ENCODE data around the gene PCSK6.

The PCSK6 gene

GRCh38 chr15:101286471-101287114 lies 202.9 kb downstream of the PCSK6 start:
- TF ChIP-seq ZFP3 (CRISPR knock-in tag; IDR thresholded peaks at IDR 0.05) (no peak), CSDC2 (CRISPR knock-in tag; IDR thresholded peaks at IDR 0.05) (no peak), TCF4 (CRISPR knock-in tag; IDR thresholded peaks at IDR 0.05; ENCODE audit: borderline replicate concordance) (no peak), BACH2 (CRISPR knock-in tag; IDR thresholded peaks at IDR 0.05; ENCODE audit: borderline replicate concordance) (no peak), SNAI2 (CRISPR knock-in tag; IDR thresholded peaks at IDR 0.05) (no peak), TOX (CRISPR knock-in tag; IDR thresholded peaks at IDR 0.05; ENCODE audit: borderline replicate concordance) (no peak)
- no peak for ATAC-seq

- TF ChIP-seq CSDC2 (CRISPR knock-in tag; IDR thresholded peaks at IDR 0.05) (no peak), ARNTL (CRISPR knock-in tag; IDR thresholded peaks at IDR 0.05; ENCODE audit: borderline replicate concordance, low read depth) (no peak), ZNF70 (CRISPR knock-in tag; IDR thresholded peaks at IDR 0.05) (no peak), PPARA (CRISPR knock-in tag; IDR thresholded peaks at IDR 0.05; ENCODE audit: borderline replicate concordance) (no peak), OSR1 (CRISPR knock-in tag; IDR thresholded peaks at IDR 0.05) (no peak)
- ATAC-seq: no peak
Observed at GRCh38 chr15:101283931-101284330, 205.6 kb downstream of the PCSK6 start.

- TF ChIP-seq TCF4 (CRISPR knock-in tag; IDR thresholded peaks at IDR 0.05; ENCODE audit: borderline replicate concordance) (no peak), ZNF8 (CRISPR knock-in tag; IDR thresholded peaks at IDR 0.05) (no peak)
- no peak for ATAC-seq
Observed at GRCh38 chr15:101280007-101280406, 209.5 kb downstream of the PCSK6 start.

- TF ChIP-seq PPARA (CRISPR knock-in tag; IDR thresholded peaks at IDR 0.05; ENCODE audit: borderline replicate concordance) (no peak), ARNTL (CRISPR knock-in tag; IDR thresholded peaks at IDR 0.05; ENCODE audit: borderline replicate concordance, low read depth) (no peak), POU6F1 (CRISPR knock-in tag; IDR thresholded peaks at IDR 0.05; ENCODE audit: borderline replicate concordance, low read depth) (no peak), ESRRG (CRISPR knock-in tag; IDR thresholded peaks at IDR 0.05) (no peak), GLIS3 (CRISPR knock-in tag; IDR thresholded peaks at IDR 0.05) (no peak), CSDC2 (CRISPR knock-in tag; IDR thresholded peaks at IDR 0.05) (no peak), CSRNP3 (CRISPR knock-in tag; IDR thresholded peaks at IDR 0.05) (no peak), ZC3H10 (CRISPR knock-in tag; IDR thresholded peaks at IDR 0.05) (no peak)
- ATAC-seq: no peak
Observed at GRCh38 chr15:101277943-101278564, 211.5 kb downstream of the PCSK6 start.

GRCh38 chr15:101277038-101277822 lies 212.3 kb downstream of the PCSK6 start, which contains the start of gene SELENOS:
Gene SELENOS (minus strand): TSS chr15:101277485. CDS start chr15:101277417, 68 bp downstream.
- TF ChIP-seq GLIS3 (CRISPR knock-in tag; IDR thresholded peaks at IDR 0.05): no peak
- TF ChIP-seq ISL1 (CRISPR knock-in tag; IDR thresholded peaks at IDR 0.05): no peak
- peak; percentile 51; the same call in 1 of the 2 replicates for TF ChIP-seq ARNTL (CRISPR knock-in tag; IDR thresholded peaks at IDR 0.05; ENCODE audit: borderline replicate concordance, low read depth)
- TF ChIP-seq TCF4 (CRISPR knock-in tag; IDR thresholded peaks at IDR 0.05; ENCODE audit: borderline replicate concordance): no peak
- TF ChIP-seq POU6F1 (CRISPR knock-in tag; IDR thresholded peaks at IDR 0.05; ENCODE audit: borderline replicate concordance, low read depth): no peak
- TF ChIP-seq ZFP3 (CRISPR knock-in tag; IDR thresholded peaks at IDR 0.05): peak; percentile 98
- ATAC-seq: peak; percentile 95

Data from SK-N-SH treated with all-trans-retinoic acid at 6 μM for 48 hours (cell line).